Globus pallidus (tissue), 1 donor: ENCODE results near the gene STIM1.
"Not testable (repeated sequence)": the region's sequence is repeated elsewhere in the genome, so short reads cannot be mapped to it uniquely, and the experiment has no call there.

Source experiments
- DNase-seq: peaks from one replicate; pipeline ENCODE4 v3.0.0-alpha.2; 2015; ENCODE audit warnings: low spot score

Gene STIM1

GRCh38 chr11:4026389-4026788 is 170.9 kb downstream of the STIM1 start:
- DNase-seq = no peak

- DNase-seq = no peak
Measured at GRCh38 chr11:4027746-4028145, 172.3 kb downstream of the STIM1 start.

- no peak for DNase-seq
Measured at GRCh38 chr11:4030197-4030596, 174.7 kb downstream of the STIM1 start.

GRCh38 chr11:4032097-4032496 is 176.6 kb downstream of the STIM1 start:
- no peak for DNase-seq

GRCh38 chr11:4035985-4036384 is 180.5 kb downstream of the STIM1 start:
- no peak for DNase-seq

GRCh38 chr11:4039011-4039410 is 183.5 kb downstream of the STIM1 start:
- DNase-seq = no peak

- DNase-seq = no peak
Measured at GRCh38 chr11:4040461-4040860, 185.0 kb downstream of the STIM1 start.

GRCh38 chr11:4041731-4042391 is 186.4 kb downstream of the STIM1 start:
- DNase-seq = no peak

GRCh38 chr11:4044976-4045646 is 189.6 kb downstream of the STIM1 start:
- peak; percentile 95 for DNase-seq

- no peak for DNase-seq
Measured at GRCh38 chr11:4048340-4048739, 192.9 kb downstream of the STIM1 start.

- DNase-seq = no peak
Measured at GRCh38 chr11:4049006-4049405, 193.5 kb downstream of the STIM1 start.

GRCh38 chr11:4050138-4050537 is 194.7 kb downstream of the STIM1 start:
- DNase-seq = no peak

GRCh38 chr11:4053200-4053599 is 197.7 kb downstream of the STIM1 start:
- not testable (repeated sequence) for DNase-seq

- DNase-seq = no peak
Measured at GRCh38 chr11:4054643-4055042, 199.2 kb downstream of the STIM1 start.

GRCh38 chr11:4059424-4059823 is 204.0 kb downstream of the STIM1 start:
- DNase-seq = no peak

- no peak for DNase-seq
Measured at GRCh38 chr11:4060182-4060923, 204.9 kb downstream of the STIM1 start.

- DNase-seq = no peak
Measured at GRCh38 chr11:4061700-4062099, 206.2 kb downstream of the STIM1 start.

GRCh38 chr11:4063348-4063747 is 207.9 kb downstream of the STIM1 start:
- DNase-seq = no peak

GRCh38 chr11:4064278-4064955 is 209.0 kb downstream of the STIM1 start:
- DNase-seq = no peak

- DNase-seq = no peak
Measured at GRCh38 chr11:4065086-4065485, 209.6 kb downstream of the STIM1 start.

GRCh38 chr11:4065601-4066377 is 210.3 kb downstream of the STIM1 start:
- DNase-seq = no peak

GRCh38 chr11:4066910-4067309 is 211.4 kb downstream of the STIM1 start:
- no peak for DNase-seq
